LHCN-M2 (cell line): ENCODE data around the gene SEMA3A. TPM values are rescaled to one million over a fixed set of nuclear protein-coding genes. Genes with fewer than 3 reads are reported as not detected.
A peak's percentile ranks its signal among the peaks of the same experiment; 100 is the strongest.

ENCODE experiments used
- DNase-seq: peaks from one replicate; pipeline ENCODE4 v3.0.0-alpha.2; 2012; ENCODE audit warnings: low read depth
- total RNA-seq: library from RNA; depleted of rRNA; stranded (reverse); fragments of >200 nt; gene quantifications from 2 replicates; pipeline ENCODE4 v1.2.3, GENCODE V29; 2014

SEMA3A gene
- total RNA-seq, 1 experiment from 2014 or later, result 11.8 TPM

GRCh38 chr7:84111842-84112241, 82.7 kb downstream of the SEMA3A start:
- no peak for DNase-seq

GRCh38 chr7:84110400-84110799, 84.2 kb downstream of the SEMA3A start:
- DNase-seq, result no peak

GRCh38 chr7:84108787-84109186, 85.8 kb downstream of the SEMA3A start:
- no peak for DNase-seq

GRCh38 chr7:84108119-84108518, 86.5 kb downstream of the SEMA3A start:
- DNase-seq, result no peak

GRCh38 chr7:84107259-84107658, 87.3 kb downstream of the SEMA3A start:
- no peak for DNase-seq

GRCh38 chr7:84106291-84106690, 88.3 kb downstream of the SEMA3A start:
- DNase-seq, result no peak

- DNase-seq, result peak; percentile 61
Measured at GRCh38 chr7:84105586-84105985, 89.0 kb downstream of the SEMA3A start.

GRCh38 chr7:84104826-84105225, 89.8 kb downstream of the SEMA3A start:
- no peak for DNase-seq

GRCh38 chr7:84102213-84102612, 92.4 kb downstream of the SEMA3A start:
- peak; percentile 44 for DNase-seq

GRCh38 chr7:84100866-84101265, 93.7 kb downstream of the SEMA3A start:
- peak; percentile 51 for DNase-seq

- no peak for DNase-seq
Measured at GRCh38 chr7:84095971-84096370, 98.6 kb downstream of the SEMA3A start.

GRCh38 chr7:84092207-84092606, 102.4 kb downstream of the SEMA3A start:
- no peak for DNase-seq

- DNase-seq, result no peak
Measured at GRCh38 chr7:84091318-84091717, 103.3 kb downstream of the SEMA3A start.

- no peak for DNase-seq
Measured at GRCh38 chr7:84088802-84089201, 105.8 kb downstream of the SEMA3A start.

- no peak for DNase-seq
Measured at GRCh38 chr7:84085998-84086397, 108.6 kb downstream of the SEMA3A start.

- peak; percentile 70 for DNase-seq
Measured at GRCh38 chr7:84085147-84085546, 109.4 kb downstream of the SEMA3A start.

- DNase-seq, result no peak
Measured at GRCh38 chr7:84083846-84084245, 110.7 kb downstream of the SEMA3A start.

- DNase-seq, result no peak
Measured at GRCh38 chr7:84081973-84082522, 112.5 kb downstream of the SEMA3A start.

- no peak for DNase-seq
Measured at GRCh38 chr7:84077336-84077735, 117.3 kb downstream of the SEMA3A start.

GRCh38 chr7:84076219-84076618, 118.4 kb downstream of the SEMA3A start:
- peak; percentile 32 for DNase-seq

GRCh38 chr7:84073186-84073875, 121.3 kb downstream of the SEMA3A start:
- DNase-seq, result peak; percentile 44

- DNase-seq, result no peak
Measured at GRCh38 chr7:84070770-84071169, 123.8 kb downstream of the SEMA3A start.

- no peak for DNase-seq
Measured at GRCh38 chr7:84069999-84070500, 124.5 kb downstream of the SEMA3A start.
